Astrocyte of the cerebellum (primary cell): ENCODE results near the gene SNX3.
"Not testable (repeated sequence)": the region's sequence is repeated elsewhere in the genome, so short reads cannot be mapped to it uniquely, and the experiment has no call there.

ENCODE experiments used
- DNase-seq: peaks from one replicate; pipeline ENCODE4 v3.0.0-alpha.2; 2011; ENCODE audit warnings: low read depth
- H3K4me3 ChIP-seq: 2 replicates; pipeline ENCODE4 v1.5.1; 2011; ENCODE audit warnings: mild to moderate bottlenecking, low read depth, low read length, moderate library complexity
- CTCF ChIP-seq: IDR thresholded peaks from 2 replicates; pipeline ENCODE4 v1.5.1; 2012; ENCODE audit warnings: low read length, low read depth, moderate library complexity, mild to moderate bottlenecking; ENCODE audit errors: missing control alignments
- in situ Hi-C: cut with HindIII; loops from 2 replicates; pipeline ENCODE4 v1.10.0; 2017; ENCODE audit warnings: low sequenced_read_pairs

The SNX3 gene

GRCh38 chr6:108260809-108261569, at the start of gene SNX3:
SNX3 (minus strand) TSS chr6:108261040; CDS start chr6:108260921, 119 bp downstream.
- peak; percentile 86 for DNase-seq
- in situ Hi-C loops = no loop called here
- peak within 1 kb of the TSS; percentile 98 for H3K4me3 ChIP-seq
- TF ChIP-seq CTCF = peak; percentile 3

GRCh38 chr6:108309844-108310243, 49.0 kb upstream of the SNX3 start:
- H3K4me3 ChIP-seq = no peak overlapping the region
- in situ Hi-C loops = no loop called here
- no peak for DNase-seq
- TF ChIP-seq CTCF = no peak

GRCh38 chr6:108308641-108309040, 47.8 kb upstream of the SNX3 start:
- in situ Hi-C loops, DNase-seq, H3K4me3 ChIP-seq: not testable (repeated sequence)

GRCh38 chr6:108304646-108305045, 43.8 kb upstream of the SNX3 start:
- DNase-seq = no peak
- in situ Hi-C loops = no loop called here
- TF ChIP-seq CTCF = no peak
- H3K4me3 ChIP-seq = no peak overlapping the region

GRCh38 chr6:108302386-108302785, 41.5 kb upstream of the SNX3 start:
- no peak for DNase-seq
- in situ Hi-C loops = no loop called here
- no peak overlapping the region for H3K4me3 ChIP-seq
- no peak for TF ChIP-seq CTCF

- no peak for DNase-seq
- no peak for TF ChIP-seq CTCF
Observed at GRCh38 chr6:108295676-108296075, 34.8 kb upstream of the SNX3 start.

More at GRCh38 chr6:108295676-108296075, 34.8 kb upstream of the SNX3 start:
- H3K4me3 ChIP-seq = peak overlapping the region; percentile 86
- in situ Hi-C loops = no loop called here
